NK-92 (cell line): Measurements from ENCODE around the gene ITPR2.

ENCODE experiments used
- DNase-seq: peaks from one replicate; lab custom pipeline; 2025; ENCODE audit not compliant: unreplicated experiment; lab: John Stamatoyannopoulos, UW

The ITPR2 gene

GRCh38 chr12:26711072-26711471, 121.9 kb downstream of the ITPR2 start:
- no peak for DNase-seq

GRCh38 chr12:26705851-26706250, 127.1 kb downstream of the ITPR2 start:
- DNase-seq: no peak

DNA sequence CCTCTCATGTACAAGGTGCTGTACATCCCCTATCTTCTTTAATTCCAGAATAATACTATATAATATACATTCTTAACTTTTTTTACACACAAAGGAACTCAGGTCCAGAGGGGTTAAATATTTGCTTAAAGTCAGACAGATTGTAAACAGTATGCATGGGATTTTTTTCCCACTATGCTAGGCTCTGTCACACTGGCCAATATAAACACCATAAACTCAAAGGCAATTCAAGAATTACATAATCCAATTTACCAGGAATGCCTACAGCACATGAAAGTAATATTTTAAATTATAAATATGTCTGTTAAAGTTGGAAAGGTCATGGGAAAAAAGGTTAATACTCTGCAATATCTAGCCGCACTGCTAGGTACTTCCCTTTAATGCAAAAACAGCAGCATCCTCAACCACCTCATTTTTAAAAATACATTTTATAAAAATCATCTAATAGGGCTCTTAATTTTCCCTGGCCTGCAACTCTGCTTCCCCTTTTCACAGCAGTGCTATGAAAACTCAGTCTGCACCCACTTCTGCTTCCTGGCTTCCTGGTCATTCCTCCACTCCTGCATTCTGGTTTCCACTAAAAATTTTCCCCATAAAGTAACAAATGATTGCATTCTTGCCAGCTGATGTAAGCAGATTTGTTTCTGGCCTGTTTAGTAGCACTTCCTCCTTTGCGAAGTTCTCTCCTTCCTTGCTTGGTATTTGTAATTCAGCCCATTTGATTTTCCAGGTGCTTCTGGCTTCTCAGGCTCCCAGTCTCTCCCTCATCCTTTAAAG, 128.1 kb downstream of the ITPR2 start:
- no peak for DNase-seq

GRCh38 chr12:26704214-26704613, 128.8 kb downstream of the ITPR2 start:
- DNase-seq: no peak

- DNase-seq: no peak
These were observed 130.3 kb downstream of the ITPR2 start for GRCh38 chr12:26702741-26703140.

GRCh38 chr12:26701604-26702215, 131.3 kb downstream of the ITPR2 start:
- no peak for DNase-seq

DNA sequence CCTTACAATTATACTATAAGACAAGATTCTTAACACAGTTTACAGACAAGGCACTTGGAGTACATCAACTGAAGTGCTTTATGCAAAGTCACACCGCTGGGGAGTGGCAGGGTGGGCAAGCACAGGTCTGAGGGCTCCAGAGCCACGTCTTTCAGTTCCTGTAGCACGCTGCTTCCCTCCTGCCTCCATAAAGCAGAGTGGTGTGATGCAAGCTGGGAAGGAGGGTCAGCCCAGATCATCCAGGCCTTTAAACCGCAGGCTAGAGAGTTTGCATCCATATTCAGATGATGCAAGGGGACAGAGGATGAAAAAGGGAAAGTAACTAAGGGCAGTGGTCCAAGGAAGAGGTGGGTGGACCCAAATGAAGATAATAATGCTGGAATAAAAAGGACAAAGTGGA, 132.6 kb downstream of the ITPR2 start:
- no peak for DNase-seq

DNA sequence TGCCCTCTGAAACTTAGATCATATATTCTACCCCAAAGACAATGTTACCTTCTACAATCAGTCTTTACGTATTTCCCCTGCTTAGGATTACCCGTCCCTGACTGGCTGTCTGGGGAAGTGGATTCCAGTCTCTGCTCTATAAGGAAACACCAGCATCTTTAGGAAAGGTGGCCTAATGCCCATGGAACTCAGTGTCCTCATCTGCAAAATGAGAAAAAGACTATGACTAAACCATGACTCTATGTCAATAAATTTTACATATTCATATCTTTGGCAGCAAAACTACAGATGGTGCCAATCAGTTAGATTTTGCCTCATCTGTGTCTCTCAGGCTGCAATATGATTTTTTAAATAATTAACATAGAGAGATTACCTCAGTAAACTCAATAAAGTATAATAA, 133.8 kb downstream of the ITPR2 start:
- DNase-seq: no peak

DNA sequence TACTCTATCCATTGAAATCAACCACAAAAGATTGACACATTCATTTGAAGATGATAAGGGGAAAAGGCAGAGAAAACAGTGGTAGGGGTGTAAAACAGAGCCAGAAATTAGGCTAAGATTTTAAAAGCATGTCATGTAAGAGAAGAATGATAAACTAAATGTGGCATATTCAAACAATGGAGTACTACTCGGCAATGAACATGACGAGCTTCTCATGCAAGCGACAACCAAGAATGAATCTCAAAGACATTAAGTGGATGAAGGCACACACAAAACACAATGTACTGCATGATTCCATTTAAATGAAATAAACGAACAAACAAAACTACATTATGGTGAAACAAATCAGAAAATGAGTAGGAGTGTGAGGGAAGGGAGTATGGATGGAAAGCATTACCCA, 134.8 kb downstream of the ITPR2 start:
- no peak for DNase-seq

DNA sequence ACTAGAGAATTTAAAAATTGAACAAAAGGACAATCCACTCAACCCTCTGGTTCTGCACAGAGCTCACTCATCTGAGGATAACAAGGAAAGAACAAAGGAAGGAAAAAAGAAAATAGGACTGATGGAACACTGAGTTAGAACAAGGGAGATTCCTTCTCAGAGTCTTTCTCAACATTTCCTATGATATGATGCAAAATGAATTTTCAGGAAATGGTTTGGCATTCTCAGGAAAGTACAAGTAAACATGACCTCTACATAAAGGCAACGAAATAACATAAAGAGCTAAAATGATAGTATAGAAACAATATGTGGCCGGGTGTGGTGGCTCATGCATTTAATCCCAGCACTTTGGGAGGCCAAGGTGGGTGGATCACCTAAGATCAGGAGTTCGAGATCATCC, 135.8 kb downstream of the ITPR2 start:
- no peak for DNase-seq

DNA sequence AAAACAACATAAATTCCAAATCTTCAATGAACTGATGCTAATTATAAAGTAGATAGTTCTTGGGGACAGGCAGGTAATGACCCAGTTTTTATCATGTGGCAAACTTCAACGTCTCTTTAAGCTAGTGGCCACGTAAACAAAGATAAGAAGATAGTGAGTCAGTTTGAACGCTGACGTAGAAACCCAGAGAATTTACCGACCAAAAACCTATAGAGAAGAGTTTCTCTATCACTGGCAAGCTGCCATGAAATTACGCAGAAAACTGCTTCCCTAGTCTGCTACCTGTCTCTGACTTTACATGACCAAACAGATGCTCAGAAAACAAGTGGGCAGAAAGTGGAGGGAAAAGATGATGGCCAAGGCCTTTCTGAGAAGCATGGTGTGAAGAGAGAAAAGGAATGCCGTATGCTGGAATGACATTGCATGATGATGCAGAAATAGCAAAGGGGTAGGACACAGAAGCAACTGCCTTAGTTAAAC, 136.3 kb downstream of the ITPR2 start:
- DNase-seq: no peak

DNA sequence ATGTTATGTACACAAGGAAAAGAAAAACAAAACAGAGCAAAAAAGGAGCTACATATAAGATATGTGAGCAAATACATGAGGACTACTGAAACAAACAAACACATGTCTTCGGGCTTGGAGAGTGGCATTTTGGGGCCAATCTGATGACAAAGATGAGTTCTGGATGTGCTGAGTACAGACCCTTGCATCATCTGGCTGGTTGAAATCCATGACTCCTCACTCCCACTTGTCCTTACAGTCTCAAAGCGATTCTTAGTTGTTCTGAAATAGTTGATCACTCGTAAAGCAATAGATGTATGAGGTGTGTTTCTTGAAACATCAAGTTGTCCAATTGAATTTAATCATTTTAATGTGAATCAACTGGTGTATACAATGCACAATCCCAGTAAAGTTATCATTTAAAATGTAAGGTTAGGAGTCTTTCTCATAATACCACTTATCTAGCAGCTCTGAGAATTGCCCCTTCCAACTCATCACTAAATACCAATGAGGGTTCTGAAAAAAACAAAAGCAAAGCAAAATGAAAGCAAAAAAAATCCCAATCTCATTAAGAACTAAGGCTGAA, 136.9 kb downstream of the ITPR2 start:
- DNase-seq: no peak

DNA sequence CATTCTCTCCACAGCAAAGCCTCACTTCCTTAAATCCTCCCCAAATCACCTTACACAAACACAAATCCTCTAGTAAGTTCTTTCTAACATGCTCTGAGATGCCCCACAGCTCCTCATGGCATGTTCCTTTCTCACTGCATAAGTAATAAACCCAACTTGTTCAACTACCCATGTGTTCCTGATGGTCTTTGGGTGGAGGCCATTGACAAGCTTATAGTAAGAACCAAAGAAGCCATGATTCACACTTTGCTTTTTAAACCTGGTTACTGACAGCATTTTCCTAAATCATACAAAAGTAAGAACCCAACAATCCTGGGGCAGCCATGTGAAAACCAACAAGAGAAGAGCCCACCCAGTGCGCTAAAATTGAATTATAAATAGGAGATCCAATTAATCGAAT, 138.6 kb downstream of the ITPR2 start:
- DNase-seq: no peak

DNA sequence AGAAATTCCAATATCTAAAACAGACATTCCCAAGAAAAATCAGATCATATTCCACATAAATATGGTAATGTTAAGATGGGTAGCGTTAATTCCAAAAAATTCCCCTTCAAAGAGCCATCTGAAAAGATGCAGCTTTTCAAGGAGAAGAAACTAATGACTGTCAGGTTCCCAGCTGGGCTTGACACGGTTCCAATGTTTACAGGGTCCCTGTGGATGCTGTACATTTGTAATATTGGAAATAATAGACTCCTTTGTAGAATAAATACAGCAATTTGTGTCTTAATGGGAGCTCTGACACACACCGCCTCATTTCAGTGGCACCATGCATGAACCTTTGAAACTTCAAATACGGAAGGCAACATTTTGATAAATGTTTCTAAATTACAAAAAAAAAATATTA, 140.6 kb downstream of the ITPR2 start:
- DNase-seq: no peak

- no peak for DNase-seq
These were observed 141.6 kb downstream of the ITPR2 start for GRCh38 chr12:26691234-26691970.

- no peak for DNase-seq
These were observed 142.4 kb downstream of the ITPR2 start for GRCh38 chr12:26690601-26691000.

DNA sequence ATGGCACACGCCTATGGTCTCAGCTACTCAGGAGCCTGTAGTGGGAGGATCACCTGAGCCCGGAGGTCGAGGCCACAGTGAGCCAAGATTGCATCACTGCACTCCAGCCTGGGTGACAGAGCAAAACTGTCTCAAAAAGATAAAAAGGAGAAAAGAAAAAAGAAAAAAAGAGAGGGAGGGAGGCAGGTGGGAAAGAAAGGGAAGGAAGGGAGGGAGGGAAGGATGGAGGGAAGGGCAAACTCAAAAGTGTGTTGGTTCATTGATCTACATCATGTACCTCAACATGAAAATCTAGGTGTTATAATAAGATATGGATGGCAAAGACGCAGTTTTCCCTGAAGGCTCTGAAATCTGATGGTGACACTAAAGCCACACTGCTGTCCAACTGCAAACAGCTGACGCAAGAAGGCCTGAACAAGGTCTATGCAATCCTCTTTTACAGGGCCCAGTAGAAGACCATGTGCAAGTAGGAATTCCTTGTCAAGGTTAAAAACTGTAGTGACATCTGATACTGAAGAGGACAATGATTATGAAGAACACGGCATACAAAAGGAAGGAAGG, 143.6 kb downstream of the ITPR2 start:
- no peak for DNase-seq

GRCh38 chr12:26688344-26688904, 144.6 kb downstream of the ITPR2 start:
- DNase-seq: no peak

DNA sequence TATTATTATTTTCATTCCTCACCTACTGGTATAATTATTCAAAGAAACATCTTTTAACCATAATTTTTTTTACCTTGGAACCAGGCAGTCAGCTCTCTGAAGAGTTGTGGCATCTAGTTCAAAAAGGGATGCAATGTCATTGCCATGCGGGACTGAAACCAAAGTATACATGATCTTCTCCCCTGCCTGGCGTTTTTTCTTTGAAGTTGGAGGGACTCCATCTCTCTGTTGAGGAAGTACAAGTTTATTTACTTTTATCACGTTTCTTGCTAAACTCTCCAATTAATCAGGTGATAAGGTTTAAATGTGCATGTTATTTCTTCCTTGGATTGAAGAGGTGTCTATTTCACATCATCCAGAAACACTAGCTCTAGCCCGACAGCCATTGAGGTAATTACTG, 146.6 kb downstream of the ITPR2 start:
- DNase-seq: no peak

DNA sequence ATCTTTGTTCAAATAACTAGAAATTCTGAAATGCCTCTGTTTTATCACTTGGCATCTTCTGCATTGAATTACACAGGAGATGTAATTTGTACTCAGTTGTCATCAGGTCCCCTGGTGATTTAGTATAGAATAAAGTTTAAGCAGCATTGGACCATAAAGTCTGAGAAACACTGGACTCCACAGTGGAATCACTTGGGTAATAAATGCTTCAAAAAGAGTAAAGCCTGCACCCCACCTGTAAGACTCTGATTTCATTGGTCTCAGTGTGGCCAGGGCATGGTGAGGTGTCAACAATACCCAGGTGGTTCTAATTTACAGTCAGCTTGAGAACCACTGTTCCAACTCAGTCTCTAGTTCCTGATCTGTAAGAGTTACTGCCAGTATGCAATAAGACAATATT, 148.9 kb downstream of the ITPR2 start:
- no peak for DNase-seq

GRCh38 chr12:26683443-26683842, 149.6 kb downstream of the ITPR2 start:
- no peak for DNase-seq
